ENCODE data around the gene TTC21B.

TTC21B gene

DNA sequence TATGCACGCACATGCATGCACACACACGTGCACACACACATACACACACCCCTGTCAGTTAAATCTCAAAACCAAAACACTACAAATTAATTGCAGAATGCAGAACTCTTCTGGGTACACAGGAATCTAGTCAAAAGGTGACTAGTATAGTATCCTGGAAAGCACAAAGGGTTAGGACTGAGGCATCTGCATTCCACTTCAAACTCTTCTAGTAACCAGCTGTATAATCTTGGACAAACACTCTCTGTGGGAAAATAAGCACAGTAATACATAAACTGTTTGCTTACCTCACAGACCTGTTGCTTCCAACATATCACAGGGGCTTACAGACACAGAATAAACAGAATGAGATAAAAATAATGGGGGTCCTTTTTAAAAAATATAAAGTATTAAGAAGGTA, 49.1 kb downstream of the TTC21B start:
- CTCF ChIA-PET: no interaction called here
- no peak for DNase-seq (ENCODE audit: extremely low spot score)
- POLR2A ChIA-PET: no interaction called here
- TF ChIP-seq SUZ12 (IDR thresholded peaks at IDR 0.05): no peak
- TF ChIP-seq FOXA1 (IDR thresholded peaks at IDR 0.05): no peak
- TF ChIP-seq SP1 (IDR thresholded peaks at IDR 0.05): no peak
- TF ChIP-seq FOXK2 (IDR thresholded peaks at IDR 0.05): no peak
- TF ChIP-seq TARDBP (IDR thresholded peaks at IDR 0.05): no peak
- no peak for TF ChIP-seq LEF1 (IDR thresholded peaks at IDR 0.05; ENCODE audit: borderline replicate concordance)
- TF ChIP-seq NFRKB (IDR thresholded peaks at IDR 0.05): no peak
- no peak for TF ChIP-seq HDGF (IDR thresholded peaks at IDR 0.05; ENCODE audit: borderline replicate concordance)
- no peak for TF ChIP-seq L3MBTL2 (conservative IDR thresholded peaks at IDR 0.05)
- no peak for TF ChIP-seq ZNF384 (IDR thresholded peaks at IDR 0.05)
- no peak for TF ChIP-seq ARNT (IDR thresholded peaks at IDR 0.05)

DNA sequence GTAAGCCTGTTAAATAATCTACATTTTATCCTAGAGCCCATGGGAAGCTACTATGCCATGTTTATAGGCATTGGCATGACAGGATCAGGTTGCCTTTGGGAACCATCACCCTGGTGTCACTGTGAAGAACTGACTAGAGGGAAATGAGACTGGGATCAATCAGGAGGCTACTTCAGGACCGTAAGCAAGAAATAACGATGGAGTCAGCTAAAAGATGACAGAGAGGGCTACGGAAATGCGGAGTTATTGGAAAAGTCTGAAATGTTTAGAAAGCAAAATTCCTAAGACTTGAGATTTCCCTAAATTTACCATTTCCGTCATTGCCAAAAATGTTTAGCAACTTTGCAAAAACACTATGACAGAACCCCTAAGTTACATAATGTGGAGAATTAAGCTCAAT, 50.2 kb downstream of the TTC21B start:
- POLR2A ChIA-PET: no interaction called here
- CTCF ChIA-PET: no interaction called here
- no peak for TF ChIP-seq NFRKB (IDR thresholded peaks at IDR 0.05)
- TF ChIP-seq L3MBTL2 (conservative IDR thresholded peaks at IDR 0.05): no peak
- no peak for TF ChIP-seq FOXK2 (IDR thresholded peaks at IDR 0.05)
- no peak for TF ChIP-seq SP1 (IDR thresholded peaks at IDR 0.05)
- no peak for TF ChIP-seq FOXA1 (IDR thresholded peaks at IDR 0.05)
- no peak for TF ChIP-seq ELF4 (IDR thresholded peaks at IDR 0.05)
- no peak for TF ChIP-seq CTBP1 (IDR thresholded peaks at IDR 0.05; ENCODE audit: borderline replicate concordance)
- no peak for TF ChIP-seq HDGF (IDR thresholded peaks at IDR 0.05; ENCODE audit: borderline replicate concordance)
- TF ChIP-seq, protein P1, sequence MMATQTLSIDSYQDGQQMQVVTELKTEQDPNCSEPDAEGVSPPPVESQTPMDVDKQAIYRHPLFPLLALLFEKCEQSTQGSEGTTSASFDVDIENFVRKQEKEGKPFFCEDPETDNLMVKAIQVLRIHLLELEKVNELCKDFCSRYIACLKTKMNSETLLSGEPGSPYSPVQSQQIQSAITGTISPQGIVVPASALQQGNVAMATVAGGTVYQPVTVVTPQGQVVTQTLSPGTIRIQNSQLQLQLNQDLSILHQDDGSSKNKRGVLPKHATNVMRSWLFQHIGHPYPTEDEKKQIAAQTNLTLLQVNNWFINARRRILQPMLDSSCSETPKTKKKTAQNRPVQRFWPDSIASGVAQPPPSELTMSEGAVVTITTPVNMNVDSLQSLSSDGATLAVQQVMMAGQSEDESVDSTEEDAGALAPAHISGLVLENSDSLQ (IDR thresholded peaks at IDR 0.05): no peak
- TF ChIP-seq ZNF384 (IDR thresholded peaks at IDR 0.05): no peak
- no peak for TF ChIP-seq BHLHE40 (IDR thresholded peaks at IDR 0.05; ENCODE audit: borderline replicate concordance)
- TF ChIP-seq SUZ12 (IDR thresholded peaks at IDR 0.05): no peak
- TF ChIP-seq TARDBP (IDR thresholded peaks at IDR 0.05): no peak
- TF ChIP-seq LEF1 (IDR thresholded peaks at IDR 0.05; ENCODE audit: borderline replicate concordance): no peak
- no peak for TF ChIP-seq ARNT (IDR thresholded peaks at IDR 0.05)
- TF ChIP-seq FOXM1 (IDR thresholded peaks at IDR 0.05; ENCODE audit: borderline replicate concordance): no peak
- no peak for DNase-seq (ENCODE audit: extremely low spot score)

DNA sequence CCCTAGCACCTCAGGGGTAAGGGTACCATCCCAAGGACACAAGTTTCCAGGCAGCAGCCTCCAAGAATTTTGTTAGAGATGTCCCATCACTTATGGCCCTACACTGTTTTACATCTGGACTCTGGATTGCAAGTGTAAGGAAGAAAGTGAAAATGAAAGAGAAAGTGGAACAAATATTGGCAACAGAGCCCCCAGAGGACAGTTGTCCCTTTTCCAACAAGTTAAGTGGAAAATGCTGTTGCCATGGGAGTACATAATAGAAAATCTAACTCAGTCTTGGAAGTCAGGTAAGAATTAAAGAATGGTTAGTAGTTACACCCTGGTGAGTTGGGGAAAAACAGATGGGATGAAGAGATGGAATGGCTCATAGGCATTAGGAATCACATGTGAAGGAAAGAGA, 50.6 kb downstream of the TTC21B start:
- ChIA-PET CTCF (no interaction called here), POLR2A (no interaction called here)
- TF ChIP-seq LEF1 (IDR thresholded peaks at IDR 0.05; ENCODE audit: borderline replicate concordance) (no peak), BHLHE40 (IDR thresholded peaks at IDR 0.05; ENCODE audit: borderline replicate concordance) (no peak), SP1 (IDR thresholded peaks at IDR 0.05) (no peak)

DNA sequence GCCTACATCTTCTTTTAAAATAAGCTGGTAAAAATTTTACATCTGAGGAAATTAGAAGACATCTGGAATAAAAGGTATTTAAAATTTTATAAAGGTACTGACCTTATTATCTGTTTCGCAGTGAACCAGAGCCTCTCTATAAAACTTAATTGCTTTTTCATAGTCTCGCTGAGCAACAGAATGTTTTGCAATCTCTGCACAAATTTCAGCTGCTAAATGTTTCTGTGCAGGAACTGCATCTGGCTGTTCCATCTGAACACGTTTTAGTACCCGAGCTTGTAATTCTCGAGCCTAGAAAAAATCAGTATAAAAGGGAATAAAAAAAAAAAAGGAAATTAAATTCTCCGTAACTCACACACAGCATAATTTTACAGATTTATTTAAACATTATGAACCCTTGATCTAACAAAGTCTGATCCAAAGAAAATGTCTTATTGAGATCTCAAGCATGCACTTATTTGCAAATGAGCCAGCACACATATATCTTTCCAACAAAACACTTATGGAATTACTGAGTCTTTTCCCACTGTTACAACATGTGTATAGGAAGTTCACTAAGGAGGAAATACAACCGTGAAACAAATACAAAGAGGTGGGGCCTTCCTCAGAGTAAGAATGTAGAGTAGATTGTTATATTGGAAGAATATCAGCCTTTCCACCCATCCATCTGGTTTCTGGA, 51.8 kb downstream of the TTC21B start:
- CTCF ChIA-PET: no interaction called here
- no peak for TF ChIP-seq CTBP1 (IDR thresholded peaks at IDR 0.05; ENCODE audit: borderline replicate concordance)
- no peak for TF ChIP-seq FOXK2 (IDR thresholded peaks at IDR 0.05)
- no peak for TF ChIP-seq ARNT (IDR thresholded peaks at IDR 0.05)
- TF ChIP-seq, protein P1 (IDR thresholded peaks at IDR 0.05): no peak
- no peak for TF ChIP-seq ZNF384 (IDR thresholded peaks at IDR 0.05)
- TF ChIP-seq NFRKB (IDR thresholded peaks at IDR 0.05): no peak
- no peak for TF ChIP-seq HDGF (IDR thresholded peaks at IDR 0.05; ENCODE audit: borderline replicate concordance)
- TF ChIP-seq ELF4 (IDR thresholded peaks at IDR 0.05): no peak
- no peak for TF ChIP-seq FOXM1 (IDR thresholded peaks at IDR 0.05; ENCODE audit: borderline replicate concordance)
- TF ChIP-seq SP1 (IDR thresholded peaks at IDR 0.05): no peak
- TF ChIP-seq SUZ12 (IDR thresholded peaks at IDR 0.05): no peak
- TF ChIP-seq LEF1 (IDR thresholded peaks at IDR 0.05; ENCODE audit: borderline replicate concordance): no peak
- TF ChIP-seq L3MBTL2 (conservative IDR thresholded peaks at IDR 0.05): no peak
- no peak for TF ChIP-seq BHLHE40 (IDR thresholded peaks at IDR 0.05; ENCODE audit: borderline replicate concordance)
- no peak for TF ChIP-seq FOXA1 (IDR thresholded peaks at IDR 0.05)
- no peak for TF ChIP-seq TARDBP (IDR thresholded peaks at IDR 0.05)
- DNase-seq (ENCODE audit: extremely low spot score): no peak
- POLR2A ChIA-PET: no interaction called here

More for the DNA sequence above, 50.6 kb downstream of the TTC21B start:
- DNase-seq (ENCODE audit: extremely low spot score): no peak

DNA sequence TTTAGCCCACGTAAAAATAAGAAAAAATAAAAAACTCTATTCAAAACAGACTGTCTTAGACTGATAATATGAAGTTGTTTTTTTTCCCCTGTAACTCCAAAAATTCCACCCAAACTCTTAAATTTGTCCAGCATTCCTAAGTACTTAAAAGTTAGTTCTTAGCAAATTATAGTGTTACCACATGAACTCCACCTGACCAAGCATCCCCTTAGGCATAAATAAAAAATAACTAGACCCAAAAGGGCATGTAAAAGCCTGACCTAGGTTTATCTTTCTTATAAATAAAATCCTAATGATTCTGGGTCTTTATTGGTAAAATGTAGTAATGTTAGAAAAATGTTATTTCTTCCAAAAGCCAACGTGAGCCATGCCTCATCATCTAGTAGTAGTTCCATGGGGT, 54.3 kb downstream of the TTC21B start:
- no peak for DNase-seq (ENCODE audit: extremely low spot score)
- ChIA-PET CTCF (interaction anchor here (0.6 kb wide), 1 partner anchor 630 kb away, joined by 4 read pairs; no protein-coding TSS in a partner anchor), POLR2A (no interaction called here)
- TF ChIP-seq TARDBP (IDR thresholded peaks at IDR 0.05) (no peak), CTBP1 (IDR thresholded peaks at IDR 0.05; ENCODE audit: borderline replicate concordance) (no peak), HDGF (IDR thresholded peaks at IDR 0.05; ENCODE audit: borderline replicate concordance) (no peak), FOXM1 (IDR thresholded peaks at IDR 0.05; ENCODE audit: borderline replicate concordance) (no peak), BHLHE40 (IDR thresholded peaks at IDR 0.05; ENCODE audit: borderline replicate concordance) (no peak), FOXK2 (IDR thresholded peaks at IDR 0.05) (no peak), SP1 (IDR thresholded peaks at IDR 0.05) (no peak), ZNF384 (IDR thresholded peaks at IDR 0.05) (no peak), ELF4 (IDR thresholded peaks at IDR 0.05) (no peak), FOXA1 (IDR thresholded peaks at IDR 0.05) (no peak), NFRKB (IDR thresholded peaks at IDR 0.05) (no peak), L3MBTL2 (conservative IDR thresholded peaks at IDR 0.05) (no peak), LEF1 (IDR thresholded peaks at IDR 0.05; ENCODE audit: borderline replicate concordance) (no peak), SUZ12 (IDR thresholded peaks at IDR 0.05) (no peak), ARNT (IDR thresholded peaks at IDR 0.05) (no peak)
- TF ChIP-seq, protein P1 (IDR thresholded peaks at IDR 0.05): no peak

DNA sequence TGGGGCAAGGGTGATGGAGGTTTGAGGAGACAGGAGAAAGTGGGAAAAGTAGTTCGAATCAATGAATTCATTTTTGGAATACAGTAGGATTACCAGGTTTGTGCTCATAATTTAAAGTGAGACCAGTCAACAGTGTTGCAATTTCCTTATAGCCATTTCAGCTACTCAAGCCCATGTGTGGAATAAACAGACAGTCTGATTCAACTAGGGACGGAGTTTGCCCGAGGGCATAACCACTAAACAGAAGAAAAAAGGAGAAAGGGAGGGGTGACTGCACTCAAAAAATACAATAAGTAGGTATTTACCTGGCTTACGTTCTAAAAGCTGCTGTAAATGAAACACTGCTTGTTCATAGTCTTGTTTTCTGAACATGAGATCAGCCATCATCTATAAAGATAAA, 55.2 kb downstream of the TTC21B start:
- DNase-seq (ENCODE audit: extremely low spot score): no peak
- POLR2A ChIA-PET: no interaction called here
- no peak for TF ChIP-seq SUZ12 (IDR thresholded peaks at IDR 0.05)
- TF ChIP-seq CTBP1 (IDR thresholded peaks at IDR 0.05; ENCODE audit: borderline replicate concordance): no peak
- TF ChIP-seq FOXK2 (IDR thresholded peaks at IDR 0.05): no peak
- no peak for TF ChIP-seq SP1 (IDR thresholded peaks at IDR 0.05)
- TF ChIP-seq, protein P1 (IDR thresholded peaks at IDR 0.05): no peak
- CTCF ChIA-PET: no interaction called here
